Stimulated activated CD4-positive, alpha-beta T cell treated with anti-CD3 and anti-CD28 coated beads, Interleukin-12 subunit alpha, Interleukin-12 subunit beta, amount 100 ng/mL, for 24 hours (primary cell): Measurements from ENCODE around the gene TFPI2.

Experiments
- DNase-seq, 2 experiments: peaks; one replicate each; pipeline ENCODE4 v3.0.0-alpha.2; 2020; ENCODE audit warnings: low read depth in 2 of 2

The TFPI2 gene

GRCh38 chr7:93910076-93910994 lies 19.8 kb upstream of the TFPI2 start:
- no peak for DNase-seq

- DNase-seq = no peak
Measured at GRCh38 chr7:93906267-93906666, 15.7 kb upstream of the TFPI2 start, which contains the start of gene GNGT1. Gene GNGT1, plus strand, starts transcription at chr7:93906567. Its CDS starts 180 bp downstream, at chr7:93906747.

DNA sequence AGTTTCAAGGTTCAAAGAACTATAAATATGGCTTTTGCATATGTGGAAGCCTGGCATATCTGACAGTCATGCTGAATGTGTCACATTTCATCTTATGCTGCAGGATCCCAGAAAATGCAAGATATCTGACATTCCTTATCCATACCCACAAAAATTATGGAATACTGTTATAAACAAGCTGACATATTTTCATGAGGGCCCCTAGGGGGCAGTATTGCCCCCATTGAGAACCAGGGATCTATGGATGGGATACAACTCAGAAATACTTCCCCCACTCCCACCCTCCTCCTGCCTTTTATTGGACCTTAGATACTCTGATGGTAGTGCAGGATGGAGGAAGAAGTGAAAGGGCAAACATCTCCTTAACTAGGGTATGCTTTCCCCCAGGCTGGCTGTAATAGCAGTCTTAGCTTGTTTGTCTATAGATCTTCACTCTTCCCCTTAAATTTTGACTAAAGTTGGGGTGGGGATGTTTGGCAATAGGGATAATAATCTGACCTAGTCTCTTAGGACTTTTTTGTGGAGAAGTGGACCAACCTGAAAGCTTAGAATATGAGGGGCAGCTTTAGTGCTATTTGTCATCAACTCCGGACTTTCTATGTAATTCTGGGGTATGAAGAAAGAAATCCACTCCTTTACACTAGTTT lies 12.3 kb upstream of the TFPI2 start:
- no peak for DNase-seq

GRCh38 chr7:93897680-93898079 lies 7.1 kb upstream of the TFPI2 start:
- no peak for DNase-seq

DNA sequence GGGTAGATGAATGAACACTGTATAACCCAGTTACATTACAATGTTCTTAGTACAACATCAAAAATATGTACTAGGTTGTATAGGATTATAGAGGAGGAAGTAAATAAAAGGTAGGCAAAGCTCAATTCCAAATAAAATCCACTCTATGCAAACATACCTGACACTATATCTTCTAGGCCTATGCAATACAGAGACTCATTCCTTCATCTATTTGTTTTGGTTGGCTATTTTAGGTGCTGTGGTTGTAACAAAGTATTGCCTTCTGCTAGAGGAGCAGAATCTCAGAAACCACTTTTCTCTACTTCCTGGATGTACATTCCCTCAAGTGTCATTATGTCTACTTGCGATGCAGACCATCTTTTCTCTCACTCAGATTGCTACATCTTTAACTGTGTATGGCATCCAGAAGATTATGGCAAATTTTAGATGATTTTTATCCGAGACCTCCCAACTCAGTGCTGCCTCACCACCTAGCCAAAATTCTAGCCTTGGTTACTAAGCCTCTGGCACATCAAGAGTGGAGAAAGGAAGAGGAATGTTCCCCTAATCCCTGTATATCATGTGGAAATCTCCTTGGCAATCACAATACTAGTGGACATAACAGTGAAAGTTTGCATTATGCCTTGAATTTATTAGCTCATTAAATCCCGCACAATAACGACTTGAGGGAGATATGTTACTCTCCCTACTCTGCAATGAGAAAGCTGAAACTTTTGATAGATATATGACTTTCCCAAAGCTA lies 5.5 kb upstream of the TFPI2 start:
- no peak for DNase-seq

DNA sequence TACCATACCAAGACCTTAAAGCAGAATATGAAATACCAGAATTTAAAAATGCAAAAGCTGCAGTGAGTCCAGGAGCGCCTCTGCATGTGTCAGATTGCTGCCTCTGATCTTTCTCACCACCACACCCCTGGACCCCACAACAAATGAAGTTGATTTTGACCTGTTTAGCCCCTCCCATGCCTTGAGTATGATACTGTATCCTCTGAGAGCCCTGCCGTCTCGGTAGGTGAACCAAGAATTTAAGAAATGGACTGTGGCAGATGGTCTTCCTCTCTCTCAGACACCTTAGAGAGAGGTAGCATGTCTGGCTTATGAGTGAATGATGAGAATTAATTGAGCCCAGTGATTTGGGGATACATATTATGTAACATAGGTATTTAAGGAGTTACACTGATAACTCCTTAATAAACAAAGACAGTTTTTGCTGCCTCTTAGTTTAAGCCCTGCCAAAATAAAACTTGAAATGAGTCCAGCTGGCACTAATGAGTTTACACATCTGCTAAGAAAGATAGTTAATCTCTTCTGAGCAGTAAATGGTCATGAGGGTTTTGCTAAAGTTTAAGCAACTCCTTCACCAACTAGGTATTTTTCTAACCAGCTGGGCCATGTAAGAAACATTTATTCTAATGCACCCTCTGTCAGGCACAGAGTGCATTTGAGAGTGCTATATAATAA lies 4.5 kb upstream of the TFPI2 start:
- no peak for DNase-seq

GRCh38 chr7:93894426-93894825 lies 3.9 kb upstream of the TFPI2 start:
- no peak for DNase-seq

- no peak for DNase-seq
Measured at GRCh38 chr7:93890041-93890463, 501 bp downstream of the TFPI2 start.

- no peak for DNase-seq
Measured at GRCh38 chr7:93889261-93889660, 1.3 kb downstream of the TFPI2 start.

DNA sequence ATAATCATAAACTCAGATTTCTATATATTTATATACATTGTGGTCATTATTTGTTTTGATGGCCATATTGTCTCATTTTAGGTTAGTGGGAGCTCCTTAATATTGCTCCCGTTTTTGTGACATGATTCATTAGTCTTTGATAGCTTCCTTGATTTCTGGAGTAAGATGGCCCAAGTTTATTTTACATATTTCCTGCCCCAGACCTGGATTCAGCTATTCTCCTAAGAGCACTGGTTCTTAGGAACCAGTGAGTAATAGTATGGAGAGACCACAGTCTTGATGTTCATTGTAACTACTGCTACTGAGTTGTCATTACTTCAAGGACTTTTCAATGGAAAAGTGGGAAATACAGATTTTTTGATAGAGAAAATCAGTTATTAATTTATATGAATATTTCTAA lies 6.0 kb downstream of the TFPI2 start:
- no peak for DNase-seq

DNA sequence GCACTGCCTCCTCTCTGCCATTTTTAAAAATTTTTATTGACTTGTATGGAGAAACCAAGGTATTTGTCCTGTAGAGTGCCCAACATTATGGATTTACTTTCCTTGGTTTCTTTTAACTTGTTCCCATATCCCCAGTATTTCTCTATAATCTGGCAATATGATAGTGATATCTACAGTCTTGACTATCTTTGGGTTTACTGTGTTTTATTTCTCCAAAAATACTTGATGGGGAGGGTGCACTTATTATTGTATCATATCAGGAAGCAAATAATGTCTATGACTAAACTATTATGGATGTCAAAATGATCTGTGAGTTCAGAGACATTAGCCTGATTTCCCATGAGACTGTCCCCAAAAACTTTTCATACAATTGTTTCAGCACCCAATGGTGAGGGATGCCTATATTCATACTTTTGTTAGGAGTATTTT lies 6.6 kb downstream of the TFPI2 start:
- DNase-seq = no peak

DNA sequence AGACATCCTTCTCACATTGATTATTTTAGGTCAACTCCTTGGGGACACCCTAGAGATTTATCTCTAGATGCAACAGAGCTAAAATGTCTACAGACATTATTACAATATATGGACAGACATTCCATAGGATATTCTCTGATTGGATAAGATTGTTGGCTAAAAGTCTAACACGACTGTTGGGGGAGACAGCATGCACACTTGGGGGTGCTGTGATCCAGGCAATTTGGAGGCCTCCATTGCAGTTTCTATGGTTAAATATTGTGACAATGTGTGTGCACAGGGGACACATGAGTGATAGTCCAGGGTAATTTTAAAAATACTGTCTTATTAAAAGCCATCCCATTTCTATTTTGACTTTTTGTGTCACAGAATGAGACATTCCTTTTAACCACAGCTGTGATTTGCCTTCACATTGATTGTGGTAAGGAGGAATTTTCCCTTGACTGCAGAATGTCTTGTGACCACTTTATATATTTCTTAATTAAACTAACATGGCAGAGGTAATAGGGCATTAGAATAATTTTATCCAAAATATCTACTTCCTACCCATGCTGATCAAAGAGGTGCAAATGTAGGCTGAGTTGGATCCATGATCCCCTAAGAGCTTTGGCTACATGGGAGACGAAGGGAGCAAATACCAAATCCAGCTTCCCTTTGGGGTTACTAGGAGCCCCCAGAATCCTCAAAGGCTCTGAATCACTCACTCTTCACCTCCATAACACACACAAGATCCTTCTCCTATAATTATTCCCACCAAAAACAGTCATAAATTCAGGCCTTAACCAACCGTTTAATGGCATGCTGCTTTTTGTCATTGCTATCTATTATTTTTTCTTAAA lies 7.3 kb downstream of the TFPI2 start:
- DNase-seq = no peak

- DNase-seq = no peak
Measured at GRCh38 chr7:93882468-93882867, 8.1 kb downstream of the TFPI2 start.

- no peak for DNase-seq
Measured at GRCh38 chr7:93879356-93879755, 11.2 kb downstream of the TFPI2 start.

- no peak for DNase-seq
Measured at GRCh38 chr7:93877742-93878141, 12.8 kb downstream of the TFPI2 start.

GRCh38 chr7:93873998-93874574 lies 16.5 kb downstream of the TFPI2 start:
- DNase-seq = no peak

DNA sequence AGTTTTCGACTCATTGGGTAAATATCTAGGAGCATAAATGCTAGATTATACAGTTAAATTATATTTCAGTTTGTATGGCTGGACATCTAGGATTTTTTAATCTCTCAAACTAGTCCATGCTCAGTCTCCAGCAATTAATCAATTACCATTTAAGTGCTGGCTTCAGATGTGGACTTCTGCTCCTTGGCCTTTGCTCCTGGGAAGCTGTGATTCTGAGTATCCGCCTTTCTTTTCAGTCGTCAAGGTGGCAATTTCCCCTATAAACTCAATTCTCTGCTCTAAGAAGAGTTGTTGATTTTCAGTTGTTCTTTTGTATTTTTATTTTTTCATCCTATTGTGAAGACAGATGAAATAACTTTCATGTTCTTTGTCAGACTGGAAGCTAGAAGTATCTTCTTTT lies 23.7 kb downstream of the TFPI2 start:
- no peak for DNase-seq

DNA sequence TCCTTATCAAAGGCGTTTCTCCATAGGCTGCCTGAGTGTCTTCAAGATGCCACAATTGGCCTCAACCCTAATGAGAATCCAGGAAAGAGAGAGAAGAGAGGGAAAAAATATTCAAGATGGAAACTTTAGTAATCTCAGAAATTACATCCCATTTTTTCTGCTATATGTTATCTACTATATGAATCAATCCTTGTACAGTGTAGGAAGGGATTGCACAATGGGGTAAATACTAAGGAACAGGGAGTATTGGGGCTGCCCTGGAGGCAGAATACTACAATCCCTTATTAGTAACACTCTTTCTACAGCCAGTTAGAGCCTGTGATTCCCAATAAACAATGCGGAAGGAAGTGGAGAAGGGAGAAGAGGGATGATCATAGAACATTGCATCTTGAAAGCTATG lies 27.9 kb downstream of the TFPI2 start:
- no peak for DNase-seq

- DNase-seq = no peak
Measured at GRCh38 chr7:93861325-93861949, 29.1 kb downstream of the TFPI2 start.

- DNase-seq = no peak
Measured at GRCh38 chr7:93860261-93860660, 30.3 kb downstream of the TFPI2 start.
